Umbilical cord (tissue), 1 donor: Measurements from ENCODE around the gene FSD1. TPM values are rescaled to one million over a fixed set of nuclear protein-coding genes. Genes with fewer than 3 reads are reported as not detected.

ENCODE experiments used
- total RNA-seq: library from RNA; depleted of rRNA; stranded (reverse); fragments of >200 nt; gene quantifications from one replicate; pipeline ENCODE4 v1.2.3, GENCODE V29; 2014; ENCODE audit warnings: low replicate concordance; ENCODE audit not compliant: insufficient read depth

FSD1 gene
- total RNA-seq, 1 donor from 2014 or later: 3.4 TPM

Other genes with a start within 250 kb of the FSD1 start
- 16.9 TPM for gene ZBTB7A, start 237.7 kb upstream of the FSD1 start, total RNA-seq
- gene MAP2K2, start 180.5 kb upstream of the FSD1 start, total RNA-seq: 72.5 TPM
- gene CREB3L3, start 151.0 kb upstream of the FSD1 start, total RNA-seq: not detected
- gene SIRT6, start 122.0 kb upstream of the FSD1 start, total RNA-seq: 2.2 TPM
- gene ANKRD24, start 121.9 kb upstream of the FSD1 start, total RNA-seq: 1.4 TPM
- not detected for gene EBI3, start 75.1 kb upstream of the FSD1 start, total RNA-seq
- gene YJU2, start 57.5 kb upstream of the FSD1 start, total RNA-seq: 12.3 TPM
- 2.9 TPM for gene SHD, start 25.3 kb upstream of the FSD1 start, total RNA-seq
- not detected for gene TMIGD2, start 2.2 kb upstream of the FSD1 start, total RNA-seq
- gene STAP2, start 34.2 kb downstream of the FSD1 start, total RNA-seq: not detected
- 6.3 TPM for gene MPND, start 39.0 kb downstream of the FSD1 start, total RNA-seq
- 21.9 TPM for gene SH3GL1, start 95.9 kb downstream of the FSD1 start, total RNA-seq
- gene CHAF1A, start 98.0 kb downstream of the FSD1 start, total RNA-seq: 13.0 TPM
- gene UBXN6, start 153.2 kb downstream of the FSD1 start, total RNA-seq: 169 TPM
- gene HDGFL2, start 167.7 kb downstream of the FSD1 start, total RNA-seq: 27.7 TPM
- gene PLIN4, start 213.9 kb downstream of the FSD1 start, total RNA-seq: 0.96 TPM
- 0.72 TPM for gene PLIN5, start 230.6 kb downstream of the FSD1 start, total RNA-seq
- gene LRG1, start 235.4 kb downstream of the FSD1 start, total RNA-seq: 5.5 TPM